ENCODE measurements around the gene GRAMD1A. TPM values are rescaled to one million over a fixed set of nuclear protein-coding genes. Genes with fewer than 3 reads are reported as not detected.
A peak's percentile ranks its signal among the peaks of the same experiment; 100 is the strongest.

GRAMD1A gene
- total RNA-seq, 8 experiments from 2014 or later, result 2.7 to 93.1 (median 44.5) TPM

GRCh38 chr19:35063940-35064818, 64.1 kb downstream of the GRAMD1A start:
- WGBS, 10 experiments, result 40 to 85% (median 70%) methylated on average over 1 to 9 of the region's 10 CpGs; no CpG with 5 or more reads in 3 of the 10 experiments
- peaks cover 0 to 6% of the 10 kb centered on the region in 2 donors for H3K4me1 ChIP-seq (replicated peaks in 1 of 2)
- in situ Hi-C loops (cut with MboI; ENCODE audit: low pct_unique_long_range_greater_than_20kb in 2 of 9, low sequenced_read_pairs in 9 of 9, unreplicated experiment in 9 of 9), result loop anchor here in 1 of 9 experiments (25.0 kb wide), 1 partner anchor 198 kb away; the partner anchor contains the start of gene USF2
- peak in 6 of 8 experiments; percentile 25 to 81 (median 60) for ATAC-seq (replicated peaks in 6 of 8)
- no peak overlapping the region for H3K4me3 ChIP-seq
- no peak overlapping the region for H3K27ac ChIP-seq

DNA sequence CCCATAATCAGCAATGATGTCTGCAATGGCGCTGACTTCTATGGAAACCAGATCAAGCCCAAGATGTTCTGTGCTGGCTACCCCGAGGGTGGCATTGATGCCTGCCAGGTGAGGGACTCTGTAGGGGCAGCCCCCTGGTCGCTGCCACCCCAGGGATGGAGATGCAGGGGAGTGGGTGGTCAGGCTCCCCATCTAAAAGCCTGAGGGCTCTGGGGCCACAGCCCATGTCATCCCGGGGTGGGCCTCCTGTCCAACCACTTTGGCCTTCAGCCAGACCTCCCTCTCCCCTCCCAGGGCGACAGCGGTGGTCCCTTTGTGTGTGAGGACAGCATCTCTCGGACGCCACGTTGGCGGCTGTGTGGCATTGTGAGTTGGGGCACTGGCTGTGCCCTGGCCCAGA, 65.5 kb downstream of the GRAMD1A start:
- in situ Hi-C loops (cut with MboI; ENCODE audit: low pct_unique_long_range_greater_than_20kb in 2 of 9, low sequenced_read_pairs in 9 of 9, unreplicated experiment in 9 of 9), result loop anchor here in 1 of 9 experiments (25.0 kb wide), 1 partner anchor 197 kb away; the partner anchor contains the start of gene USF2
- no peak for ATAC-seq (replicated peaks in 6 of 8)
- H3K4me1 ChIP-seq (replicated peaks in 1 of 2), result peaks cover 0 to 6% of the 10 kb centered on the region in 2 donors
- H3K4me3 ChIP-seq, result no peak overlapping the region
- no peak overlapping the region for H3K27ac ChIP-seq
- WGBS, 10 experiments, result no CpG with 5 or more reads among the region's 10 CpGs

- WGBS, 10 experiments, result 80 to 95% (median 94%) methylated on average over 3 to 9 of the region's 15 CpGs; no CpG with 5 or more reads in 7 of the 10 experiments
- Histone ChIP-seq H3K4me1 (replicated peaks in 1 of 2) (peaks cover 0 to 6% of the 10 kb centered on the region in 2 donors), H3K4me3 (no peak overlapping the region), H3K27ac (no peak overlapping the region)
- in situ Hi-C loops (cut with MboI; ENCODE audit: low pct_unique_long_range_greater_than_20kb in 2 of 9, low sequenced_read_pairs in 9 of 9, unreplicated experiment in 9 of 9), result loop anchor here in 1 of 9 experiments (25.0 kb wide), 1 partner anchor 196 kb away; the partner anchor contains the start of gene USF2
- no peak for ATAC-seq (replicated peaks in 6 of 8)
These were observed 66.0 kb downstream of the GRAMD1A start for GRCh38 chr19:35066121-35066520.

DNA sequence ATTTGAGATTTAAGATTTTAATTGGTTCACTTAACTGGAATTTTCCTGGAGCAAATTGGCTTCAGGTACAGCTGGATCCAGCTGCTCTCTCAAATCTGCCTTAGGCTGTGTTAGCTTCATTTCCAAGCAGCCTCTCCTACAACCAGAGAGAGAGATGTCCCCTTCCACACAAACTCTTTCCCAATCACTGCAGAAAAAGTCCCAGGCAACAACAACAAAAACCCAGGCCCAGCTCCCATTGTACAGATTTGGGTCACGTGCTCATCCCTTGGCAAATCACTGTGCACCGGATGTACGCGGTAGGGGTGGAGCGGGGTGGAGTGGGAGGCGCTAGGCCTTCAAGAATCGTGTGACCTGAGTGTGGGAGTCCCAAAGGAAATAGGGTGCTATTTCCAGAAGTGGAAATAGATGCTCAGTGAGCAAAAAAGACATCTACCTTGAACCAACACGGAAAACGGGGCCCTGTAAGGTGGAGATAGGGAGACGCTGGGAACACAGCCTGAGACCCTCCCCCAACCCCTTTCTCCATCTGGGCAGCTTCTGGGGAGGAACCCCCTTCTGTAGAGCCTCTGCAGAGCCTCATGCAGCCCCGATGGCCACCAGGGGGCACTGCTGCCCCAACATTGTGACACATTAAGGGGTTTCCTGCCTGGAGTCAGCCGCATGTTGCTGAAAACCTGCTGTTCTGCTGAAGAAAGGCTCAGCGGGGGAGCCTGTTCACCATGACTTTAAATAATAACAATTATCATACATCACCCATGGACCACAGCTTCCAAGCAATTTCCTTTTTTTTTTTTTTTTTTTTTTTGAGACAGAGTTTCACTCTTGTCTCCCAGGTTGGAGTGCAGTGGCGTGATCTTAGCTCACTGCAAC, 66.8 kb downstream of the GRAMD1A start:
- ATAC-seq (replicated peaks in 6 of 8), result peak; percentile 59 to 96 (median 71)
- H3K4me1 ChIP-seq (replicated peaks in 1 of 2), result peaks cover 0 to 6% of the 10 kb centered on the region in 2 donors
- in situ Hi-C loops (cut with MboI; ENCODE audit: low pct_unique_long_range_greater_than_20kb in 2 of 9, low sequenced_read_pairs in 9 of 9, unreplicated experiment in 9 of 9), result loop anchor here in 1 of 9 experiments (25.0 kb wide), 1 partner anchor 195 kb away; the partner anchor contains the start of gene USF2
- 0 to 100% (median 6%) methylated on average over 1 to 9 of the region's 14 CpGs; no CpG with 5 or more reads in 3 of the 10 experiments for WGBS, 10 experiments
- H3K27ac ChIP-seq, result no peak overlapping the region
- H3K4me3 ChIP-seq, result no peak overlapping the region

DNA sequence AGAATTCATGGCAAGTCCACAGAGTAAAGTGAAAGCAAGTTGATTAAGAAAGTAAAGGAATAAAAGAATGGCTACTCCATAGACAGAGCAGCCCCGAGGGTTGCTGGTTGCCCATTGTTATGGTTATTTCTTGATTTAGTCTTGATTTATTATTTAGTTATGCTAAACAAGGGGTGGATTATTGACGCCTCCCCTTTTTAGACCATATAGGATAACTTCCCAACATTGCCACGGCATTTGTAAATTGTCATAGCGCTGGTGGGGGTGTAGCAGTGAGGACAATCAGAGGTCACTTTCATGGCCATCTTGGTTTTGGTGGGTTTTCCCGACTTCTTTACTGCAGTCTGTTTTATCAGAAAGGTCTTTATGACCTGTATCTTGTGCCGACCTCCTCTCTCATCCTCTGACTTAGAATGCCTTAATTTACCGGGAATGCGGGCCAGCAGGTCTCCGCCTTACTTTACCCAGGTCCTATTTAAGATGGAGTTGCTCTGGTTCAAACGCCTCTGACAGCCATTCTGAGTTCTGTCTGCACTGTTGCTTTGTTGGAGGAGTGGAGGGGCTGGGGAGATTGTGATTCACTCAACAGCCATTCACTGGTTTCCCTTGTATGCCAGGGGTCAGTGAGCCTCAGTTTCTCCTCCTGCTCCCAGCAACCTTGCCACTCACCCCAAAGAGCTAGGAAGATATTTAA, 69.0 kb downstream of the GRAMD1A start:
- ATAC-seq (replicated peaks in 6 of 8), result peak in 3 of 8 experiments; percentile 30 to 42 (median 40)
- WGBS, 10 experiments, result 19 to 82% (median 62%) methylated on average over 1 to 9 of the region's 10 CpGs; no CpG with 5 or more reads in 1 of the 10 experiments
- Histone ChIP-seq H3K27ac (no peak overlapping the region), H3K4me1 (replicated peaks in 1 of 2) (peaks cover 0 to 6% of the 10 kb centered on the region in 2 donors), H3K4me3 (no peak overlapping the region)
- in situ Hi-C loops (cut with MboI; ENCODE audit: low pct_unique_long_range_greater_than_20kb in 2 of 9, low sequenced_read_pairs in 9 of 9, unreplicated experiment in 9 of 9), result loop anchor here in 1 of 9 experiments (25.0 kb wide), 1 partner anchor 193 kb away; the partner anchor contains the start of gene USF2

DNA sequence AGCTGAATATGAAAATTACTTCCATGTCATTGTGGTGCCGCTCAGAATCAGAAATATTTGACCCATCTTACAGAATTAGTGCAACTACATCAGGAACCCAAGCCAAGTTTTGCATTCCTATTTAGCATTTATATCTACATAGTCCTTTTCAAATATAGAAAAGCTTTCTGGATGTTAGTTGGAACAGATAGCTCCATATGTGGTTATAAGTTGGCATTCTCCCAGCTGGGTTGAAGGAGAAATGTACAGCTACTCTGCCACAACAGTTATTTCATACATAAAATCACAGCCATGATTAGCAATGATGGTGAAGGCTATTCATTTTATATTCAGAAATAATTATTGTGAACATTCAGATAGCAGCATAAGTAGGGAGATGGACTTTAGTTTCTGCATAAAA, 69.6 kb downstream of the GRAMD1A start:
- in situ Hi-C loops (cut with MboI; ENCODE audit: low pct_unique_long_range_greater_than_20kb in 2 of 9, low sequenced_read_pairs in 9 of 9, unreplicated experiment in 9 of 9), result loop anchor here in 1 of 9 experiments (25.0 kb wide), 1 partner anchor 193 kb away; the partner anchor contains the start of gene USF2
- peaks cover 0 to 6% of the 10 kb centered on the region in 2 donors for H3K4me1 ChIP-seq (replicated peaks in 1 of 2)
- no peak overlapping the region for H3K27ac ChIP-seq
- peak in 1 of 8 experiments; percentile 27 for ATAC-seq (replicated peaks in 6 of 8)
- no peak overlapping the region for H3K4me3 ChIP-seq
- 0 to 100% (median 86%) methylated on average over 1 of the region's 1 CpG; no CpG with 5 or more reads in 2 of the 10 experiments for WGBS, 10 experiments

- WGBS, 10 experiments, result 20 to 100% (median 71%) methylated on average over 1 to 2 of the region's 3 CpGs; no CpG with 5 or more reads in 5 of the 10 experiments
These were observed 70.3 kb downstream of the GRAMD1A start for GRCh38 chr19:35070471-35070870.

DNA sequence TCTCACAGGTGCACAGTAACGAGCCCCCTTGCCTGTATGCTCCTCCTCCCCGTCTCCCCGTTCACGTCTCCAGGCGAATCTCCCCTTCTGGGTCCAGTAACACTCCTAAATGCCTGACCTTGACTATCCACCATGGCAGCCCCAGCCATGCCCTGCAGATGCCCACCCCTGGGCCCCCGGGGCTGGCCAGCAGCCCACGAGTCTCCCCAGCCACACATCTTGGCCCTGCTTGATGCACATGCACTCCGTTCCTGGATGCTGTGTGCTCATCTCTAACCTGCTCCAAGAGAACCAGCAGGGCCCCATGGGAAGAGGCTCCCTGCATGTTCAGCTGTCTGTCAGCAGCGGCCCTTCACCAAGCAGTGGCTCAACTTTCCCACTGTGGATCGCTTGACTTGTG, 73.4 kb downstream of the GRAMD1A start:
- in situ Hi-C loops (cut with MboI; ENCODE audit: low pct_unique_long_range_greater_than_20kb in 2 of 9, low sequenced_read_pairs in 9 of 9, unreplicated experiment in 9 of 9), result loop anchor here in 1 of 9 experiments (25.0 kb wide), 1 partner anchor 189 kb away; the partner anchor contains the start of gene USF2
- H3K4me1 ChIP-seq (replicated peaks in 1 of 2), result peaks cover 0 to 2% of the 10 kb centered on the region in 2 donors
- H3K4me3 ChIP-seq, result no peak overlapping the region
- ATAC-seq (replicated peaks in 6 of 8), result no peak
- 67% methylated on average over 3 of the region's 10 CpGs; no CpG with 5 or more reads in 9 of the 10 experiments for WGBS, 10 experiments
- no peak overlapping the region for H3K27ac ChIP-seq

More at GRCh38 chr19:35070471-35070870, 70.3 kb downstream of the GRAMD1A start:
- no peak overlapping the region for H3K4me3 ChIP-seq
- no peak overlapping the region for H3K27ac ChIP-seq
- in situ Hi-C loops (cut with MboI; ENCODE audit: low pct_unique_long_range_greater_than_20kb in 2 of 9, low sequenced_read_pairs in 9 of 9, unreplicated experiment in 9 of 9), result loop anchor here in 1 of 9 experiments (25.0 kb wide), 1 partner anchor 192 kb away; the partner anchor contains the start of gene USF2
- no peak for ATAC-seq (replicated peaks in 6 of 8)
- H3K4me1 ChIP-seq (replicated peaks in 1 of 2), result peaks cover 0 to 6% of the 10 kb centered on the region in 2 donors

DNA sequence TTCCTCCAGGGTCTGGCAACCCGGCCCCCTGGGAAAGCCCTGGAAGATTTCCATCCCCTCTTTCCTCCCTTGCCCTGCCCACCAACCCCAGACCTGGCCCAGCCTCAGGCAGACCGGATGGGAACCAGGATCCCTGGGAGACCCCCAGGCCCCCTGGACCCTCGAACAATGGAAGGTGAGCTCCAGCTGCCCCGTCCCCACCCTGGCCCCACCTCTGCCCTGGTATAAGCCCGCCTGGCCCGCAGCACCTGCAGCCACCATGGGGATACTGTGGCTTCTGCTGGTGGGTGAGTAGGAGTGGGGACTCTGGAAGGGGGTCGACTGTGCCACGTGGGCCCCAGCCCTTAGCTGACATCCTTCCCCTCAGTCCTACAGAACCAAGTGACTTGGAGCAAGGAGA, 73.8 kb downstream of the GRAMD1A start:
- ATAC-seq (replicated peaks in 6 of 8), result no peak
- Histone ChIP-seq H3K27ac (no peak overlapping the region), H3K4me3 (no peak overlapping the region), H3K4me1 (replicated peaks in 1 of 2) (no peaks in the 10 kb centered on the region)
- in situ Hi-C loops (cut with MboI; ENCODE audit: low pct_unique_long_range_greater_than_20kb in 2 of 9, low sequenced_read_pairs in 9 of 9, unreplicated experiment in 9 of 9), result loop anchor here in 1 of 9 experiments (25.0 kb wide), 1 partner anchor 188 kb away; the partner anchor contains the start of gene USF2
- 60 to 70% methylated on average over 2 to 3 of the region's 8 CpGs; no CpG with 5 or more reads in 8 of the 10 experiments for WGBS, 10 experiments

DNA sequence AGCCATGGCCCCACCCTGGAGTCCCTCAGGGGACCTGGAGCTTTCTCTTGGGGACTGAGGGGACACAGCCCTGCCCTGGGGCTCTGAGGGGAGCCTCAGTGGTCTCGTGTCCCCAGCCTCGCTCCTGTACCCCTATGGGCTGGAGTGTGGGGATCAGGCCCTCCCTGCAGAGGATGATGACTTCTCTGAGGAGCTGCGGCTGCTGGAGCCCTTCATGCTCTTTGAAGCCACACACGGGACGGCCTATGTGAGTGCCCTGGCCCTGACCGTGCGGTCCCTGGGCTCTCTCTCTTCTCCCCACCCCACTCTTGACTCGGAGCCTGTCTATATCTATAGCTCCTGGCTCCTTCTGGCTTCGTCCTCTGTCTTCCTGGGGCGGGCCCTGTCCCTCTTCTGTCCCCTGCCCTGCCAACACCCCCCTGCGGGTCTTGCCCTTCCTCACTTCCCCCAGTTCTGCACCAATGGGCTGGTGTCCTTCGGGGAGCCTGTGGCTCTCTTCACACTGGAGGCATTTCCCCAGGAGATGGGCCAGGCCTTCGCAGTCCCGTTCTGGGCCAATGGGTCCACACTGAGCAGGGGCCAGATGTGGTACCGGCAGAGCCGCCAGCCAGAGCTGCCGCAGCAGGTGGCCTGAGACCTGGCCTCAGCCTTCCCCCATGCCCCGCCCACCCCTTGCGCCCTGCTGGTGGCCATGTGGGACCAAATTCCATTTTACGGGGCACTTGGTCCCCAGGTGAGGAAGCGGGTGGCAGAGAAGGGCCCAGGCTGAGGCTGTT, 74.5 kb downstream of the GRAMD1A start:
- WGBS, 10 experiments, result 40 to 100% (median 80%) methylated on average over 1 to 3 of the region's 21 CpGs; no CpG with 5 or more reads in 5 of the 10 experiments
- no peak overlapping the region for H3K27ac ChIP-seq
- no peak overlapping the region for H3K4me3 ChIP-seq
- H3K4me1 ChIP-seq (replicated peaks in 1 of 2), result no peaks in the 10 kb centered on the region
- in situ Hi-C loops (cut with MboI; ENCODE audit: low pct_unique_long_range_greater_than_20kb in 2 of 9, low sequenced_read_pairs in 9 of 9, unreplicated experiment in 9 of 9), result loop anchor here in 1 of 9 experiments (25.0 kb wide), 1 partner anchor 188 kb away; the partner anchor contains the start of gene USF2
- no peak for ATAC-seq (replicated peaks in 6 of 8)

Measured in motor neuron (in vitro differentiated cells).